BLaER1 treated with 17β-estradiol and CSF1 and Interleukin-3, amounts not matched to agents 10 nM and 100 nM (cell line): ENCODE measurements around the gene MSL2.
"Not testable (repeated sequence)": the region's sequence is repeated elsewhere in the genome, so short reads cannot be mapped to it uniquely, and the experiment has no call there.

Experiments used
- H3K27ac ChIP-seq, 11 experiments: shearing (Covaris generic); formaldehyde crosslinking; 2 replicates each; pipeline ENCODE4 v1.8.1; 2022
- H3K27me3 ChIP-seq, 11 experiments: shearing (Covaris generic); formaldehyde crosslinking; 2 replicates each; pipeline ENCODE4 v1.8.1; 2022
- H3K36me3 ChIP-seq, 11 experiments: shearing (Covaris generic); formaldehyde crosslinking; 2 replicates each; pipeline ENCODE4 v1.8.1; 2022
- H3K4me1 ChIP-seq, 10 experiments: shearing (Covaris generic); formaldehyde crosslinking; 2 replicates each; pipeline ENCODE4 v1.8.1; 2022
- H3K4me2 ChIP-seq, 11 experiments: shearing (Covaris generic); formaldehyde crosslinking; 2 replicates each; pipeline ENCODE4 v1.8.1; 2022
- H3K4me3 ChIP-seq, 10 experiments: shearing (Covaris generic); formaldehyde crosslinking; 2 replicates each; pipeline ENCODE4 v1.8.1; 2022
- H3K9ac ChIP-seq, 11 experiments: shearing (Covaris generic); formaldehyde crosslinking; 2 replicates each; pipeline ENCODE4 v1.8.1; 2022
- H3K9me3 ChIP-seq, 11 experiments: shearing (Covaris generic); formaldehyde crosslinking; replicated peaks in 1 of 11; 2 replicates each; pipeline ENCODE4 v1.8.1; 2022
- H4K20me1 ChIP-seq, 11 experiments: shearing (Covaris generic); formaldehyde crosslinking; 2 replicates each; pipeline ENCODE4 v1.8.1; 2022
- Cebpa-rat ChIP-seq, 11 experiments: shearing (Covaris generic); IDR thresholded peaks; 2 replicates each; pipeline ENCODE4 v1.8.1; 2022

Gene MSL2

GRCh38 chr3:136120373-136121348 is 75.5 kb downstream of the MSL2 start:
- Histone ChIP-seq H3K9ac (no peak overlapping the region), H3K4me1 (peaks cover 0 to 8% (median 2%) of the 10 kb centered on the region in 10 experiments; a peak in 5 of 20 replicates), H3K27me3 (no peaks in the 10 kb centered on the region), H3K27ac (no peak overlapping the region), H3K4me3 (no peak overlapping the region), H3K36me3 (no peaks in the 10 kb centered on the region), H4K20me1 (no peaks in the 10 kb centered on the region), H3K4me2 (peak overlapping the region in 2 of 11 experiments; percentile 15 to 16; a peak in 2 of 22 replicates), H3K9me3 (peaks cover 0 to 13% (median 5%) of the 10 kb centered on the region in 11 experiments; a peak in 7 of 22 replicates)
- no peak for TF ChIP-seq Cebpa-rat (IDR thresholded peaks at IDR 0.05)

DNA sequence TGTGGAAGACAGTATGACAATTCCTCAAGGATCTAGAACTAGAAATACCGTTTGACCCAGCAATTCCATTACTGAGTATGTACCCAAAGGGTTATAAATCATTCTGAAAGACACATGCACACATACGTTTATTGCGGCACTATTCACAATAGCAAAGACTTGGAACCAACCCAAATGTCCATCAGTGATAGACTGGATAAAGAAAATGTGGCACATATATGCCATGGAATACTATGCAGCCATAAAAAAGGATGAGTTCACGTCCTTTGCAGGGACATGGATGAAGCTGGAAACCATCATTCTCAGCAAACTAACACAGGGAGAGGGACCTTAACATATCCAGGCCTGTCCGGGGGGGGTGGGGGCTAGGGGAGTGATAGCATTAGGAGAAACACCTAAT is 76.4 kb downstream of the MSL2 start:
- peaks cover under 1 to 18% (median 9%) of the 10 kb centered on the region in 11 experiments; a peak in 13 of 22 replicates for H3K9me3 ChIP-seq
- H3K4me1 ChIP-seq = not testable (repeated sequence)

DNA sequence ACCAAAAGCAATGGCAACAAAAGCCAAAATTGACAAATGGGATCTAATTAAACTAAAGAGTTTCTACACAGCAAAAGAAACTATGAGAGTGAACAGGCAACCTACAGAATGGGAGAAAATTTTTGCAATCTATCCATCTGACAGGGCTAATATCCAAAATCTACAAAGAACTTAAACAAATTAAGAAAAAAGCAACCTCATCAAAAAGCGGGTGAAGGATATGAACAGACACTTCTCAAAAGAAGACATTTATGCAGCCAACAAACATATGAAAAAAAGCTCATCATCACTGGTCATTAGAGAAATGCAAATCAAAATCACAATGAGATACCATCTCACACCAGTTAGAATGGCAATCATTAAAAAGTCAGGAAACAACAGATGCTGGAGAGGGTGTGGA is 76.8 kb downstream of the MSL2 start:
- peaks cover 5 to 23% (median 13%) of the 10 kb centered on the region in 11 experiments; a peak in 14 of 22 replicates for H3K9me3 ChIP-seq
- not testable (repeated sequence) for H3K4me2 ChIP-seq

More for the DNA sequence above, 76.4 kb downstream of the MSL2 start:
- not testable (repeated sequence) for H3K27me3 ChIP-seq, H3K36me3 ChIP-seq, H3K9ac ChIP-seq, H3K4me3 ChIP-seq, H3K27ac ChIP-seq, H3K4me2 ChIP-seq, H4K20me1 ChIP-seq

DNA sequence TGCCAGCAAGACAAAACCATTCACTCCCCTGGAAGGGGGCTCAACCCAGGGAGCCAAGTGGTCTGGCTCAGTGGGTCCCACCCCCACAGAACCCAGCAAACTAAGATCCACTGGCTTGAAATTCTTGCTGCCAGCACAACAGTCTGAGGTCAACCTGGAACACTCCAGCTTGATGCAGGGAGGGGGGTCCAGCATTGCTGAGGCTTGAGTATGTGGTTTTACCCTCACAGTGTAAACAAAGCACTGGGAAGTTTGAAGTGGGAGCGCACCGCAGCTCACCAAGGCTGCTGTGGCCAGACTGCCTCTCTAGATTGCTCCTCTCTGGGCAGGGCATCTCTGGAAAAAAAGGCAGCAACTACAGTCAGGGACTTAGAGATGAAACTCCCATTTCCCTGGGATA is 81.7 kb downstream of the MSL2 start:
- no peak overlapping the region for H3K27ac ChIP-seq
- H3K4me1 ChIP-seq = peaks cover 0 to 13% (median 6%) of the 10 kb centered on the region in 10 experiments; a peak in 12 of 20 replicates
- no peaks in the 10 kb centered on the region for H4K20me1 ChIP-seq
- H3K9ac ChIP-seq = no peak overlapping the region
- H3K9me3 ChIP-seq = peaks cover 6 to 39% (median 25%) of the 10 kb centered on the region in 11 experiments; a peak in 21 of 22 replicates
- H3K4me3 ChIP-seq = no peak overlapping the region
- H3K27me3 ChIP-seq = no peaks in the 10 kb centered on the region
- H3K36me3 ChIP-seq = no peaks in the 10 kb centered on the region; a peak in 1 of 22 replicates
- TF ChIP-seq Cebpa-rat (IDR thresholded peaks at IDR 0.05) = no peak
- no peak overlapping the region for H3K4me2 ChIP-seq

More for the DNA sequence above, 76.8 kb downstream of the MSL2 start:
- not testable (repeated sequence) for H3K36me3 ChIP-seq, H3K4me1 ChIP-seq, H3K27ac ChIP-seq, H4K20me1 ChIP-seq, H3K4me3 ChIP-seq, H3K27me3 ChIP-seq, H3K9ac ChIP-seq

DNA sequence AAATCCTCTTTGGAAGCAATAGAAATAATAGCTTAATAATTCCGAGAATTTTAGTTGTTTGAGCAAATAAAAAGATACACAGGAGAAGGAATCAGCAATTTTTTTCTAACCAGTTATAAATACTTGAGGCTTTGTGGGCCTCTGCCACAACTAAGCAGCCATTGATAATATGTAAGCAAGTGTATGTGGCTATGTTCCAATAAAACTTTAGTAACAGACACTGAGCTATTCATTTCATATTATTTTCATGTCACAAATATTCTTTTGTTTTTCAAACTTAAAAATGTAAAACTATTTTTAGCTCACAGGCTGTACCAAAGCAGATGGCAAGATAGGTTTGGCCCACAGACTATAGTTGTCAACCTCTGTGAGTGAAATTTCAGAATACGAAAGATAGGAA is 85.7 kb downstream of the MSL2 start:
- H3K27ac ChIP-seq = no peak overlapping the region
- H3K4me3 ChIP-seq = no peak overlapping the region
- H4K20me1 ChIP-seq = no peaks in the 10 kb centered on the region
- no peaks in the 10 kb centered on the region for H3K27me3 ChIP-seq
- H3K4me1 ChIP-seq = peaks cover 0 to 23% (median 10%) of the 10 kb centered on the region in 10 experiments; a peak in 15 of 20 replicates
- no peak for TF ChIP-seq Cebpa-rat (IDR thresholded peaks at IDR 0.05)
- H3K9ac ChIP-seq = no peak overlapping the region
- no peak overlapping the region for H3K4me2 ChIP-seq
- H3K36me3 ChIP-seq = peaks cover 0 to 5% (median 0%) of the 10 kb centered on the region in 11 experiments; a peak in 1 of 22 replicates
- peaks cover 6 to 27% (median 20%) of the 10 kb centered on the region in 11 experiments; a peak in 21 of 22 replicates for H3K9me3 ChIP-seq

DNA sequence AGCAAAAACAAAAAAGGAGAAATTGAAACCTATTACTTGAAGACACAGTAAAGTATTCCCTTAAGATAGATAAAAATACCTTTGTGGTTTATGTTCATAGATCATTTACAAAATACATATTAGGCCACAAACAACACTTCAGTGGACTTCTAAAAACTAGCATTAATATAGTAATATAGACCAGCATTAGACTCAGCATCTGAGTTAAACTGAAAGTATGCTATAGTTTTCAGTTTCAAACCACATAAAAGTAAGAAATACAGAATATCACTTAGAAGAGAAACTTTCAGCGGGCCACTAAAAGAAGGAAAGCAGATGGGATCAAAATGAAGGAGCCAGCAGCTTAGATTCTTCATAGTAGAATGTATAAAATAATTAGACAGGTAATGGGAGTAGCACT is 86.6 kb downstream of the MSL2 start:
- Histone ChIP-seq H3K9ac (no peak overlapping the region), H3K27ac (no peak overlapping the region), H3K4me2 (peak overlapping the region in 7 of 11 experiments; percentile 3 to 55 (median 34); a peak in 10 of 22 replicates), H3K4me3 (no peak overlapping the region), H3K27me3 (no peaks in the 10 kb centered on the region), H3K4me1 (peaks cover 0 to 32% (median 16%) of the 10 kb centered on the region in 10 experiments; a peak in 17 of 20 replicates), H3K36me3 (peaks cover 0 to 5% (median 0%) of the 10 kb centered on the region in 11 experiments; a peak in 1 of 22 replicates), H4K20me1 (no peaks in the 10 kb centered on the region), H3K9me3 (peaks cover 2 to 20% (median 16%) of the 10 kb centered on the region in 11 experiments; a peak in 21 of 22 replicates)
- TF ChIP-seq Cebpa-rat (IDR thresholded peaks at IDR 0.05) = no peak

GRCh38 chr3:136106101-136106500 is 90.0 kb downstream of the MSL2 start:
- no peak for TF ChIP-seq Cebpa-rat (IDR thresholded peaks at IDR 0.05)
- H3K4me3 ChIP-seq = no peak overlapping the region
- no peaks in the 10 kb centered on the region for H4K20me1 ChIP-seq
- H3K9ac ChIP-seq = no peak overlapping the region
- no peak overlapping the region for H3K27ac ChIP-seq
- no peak overlapping the region for H3K4me2 ChIP-seq
- 0 out of 22 replicates have a peak, but pooled peaks cover 0 to 5% (median 0%) of the 10 kb centered on the region in 11 experiments for H3K36me3 ChIP-seq
- H3K27me3 ChIP-seq = no peaks in the 10 kb centered on the region
- peaks cover 0 to 36% (median 16%) of the 10 kb centered on the region in 10 experiments; a peak in 17 of 20 replicates for H3K4me1 ChIP-seq
- H3K9me3 ChIP-seq = no peaks in the 10 kb centered on the region

- Histone ChIP-seq H3K4me2 (peak overlapping the region in 9 of 11 experiments; percentile 16 to 46 (median 33); a peak in 10 of 22 replicates), H3K27ac (no peak overlapping the region), H3K4me3 (no peak overlapping the region), H3K27me3 (no peaks in the 10 kb centered on the region), H3K9ac (no peak overlapping the region), H3K9me3 (no peaks in the 10 kb centered on the region), H4K20me1 (no peaks in the 10 kb centered on the region), H3K4me1 (peaks cover 0 to 29% (median 16%) of the 10 kb centered on the region in 10 experiments; a peak in 17 of 20 replicates), H3K36me3 (0 out of 22 replicates have a peak, but pooled peaks cover 0 to 5% (median 0%) of the 10 kb centered on the region in 11 experiments)
- TF ChIP-seq Cebpa-rat (IDR thresholded peaks at IDR 0.05) = no peak
These were observed 91.1 kb downstream of the MSL2 start for GRCh38 chr3:136105044-136105443.
